ENCODE data around the gene TMEM63C.

TMEM63C gene

GRCh38 chr14:77245820-77246219 lies 64.2 kb downstream of the TMEM63C start:
- H3K36me3 ChIP-seq, result no peaks in the 10 kb centered on the region
- no peaks in the 10 kb centered on the region for H3K9me3 ChIP-seq
- H3K4me1 ChIP-seq, result no peaks in the 10 kb centered on the region
- no peak for DNase-seq
- no peak overlapping the region for H3K4me3 ChIP-seq (ENCODE audit: low read depth, low read length)
- peak; percentile 30 for TF ChIP-seq CTCF (IDR thresholded peaks at IDR 0.05; ENCODE audit: low read depth, low read length)
- no peaks in the 10 kb centered on the region for H3K27me3 ChIP-seq

DNA sequence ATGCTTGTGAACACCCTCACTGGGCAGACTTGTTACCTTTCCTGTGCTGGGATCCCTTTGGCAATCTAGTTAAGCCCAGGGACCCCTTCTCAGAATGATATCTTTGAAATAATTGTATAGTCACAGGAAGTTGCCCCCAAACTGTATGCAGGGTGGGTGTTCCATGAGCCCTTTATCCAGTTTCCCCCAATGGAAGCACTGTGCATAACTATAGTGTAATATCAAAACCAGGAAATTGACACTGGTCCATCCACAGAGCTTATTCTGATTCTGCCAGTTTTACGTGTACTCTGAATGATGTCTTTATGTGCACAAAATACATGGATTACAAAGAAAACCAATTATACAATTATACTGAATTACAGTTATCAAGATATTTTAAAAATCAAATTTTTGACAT lies 65.2 kb downstream of the TMEM63C start:
- Histone ChIP-seq H3K36me3 (no peaks in the 10 kb centered on the region), H3K27me3 (no peaks in the 10 kb centered on the region), H3K4me1 (no peaks in the 10 kb centered on the region), H3K4me3 (ENCODE audit: low read depth, low read length) (no peak overlapping the region), H3K9me3 (no peaks in the 10 kb centered on the region)
- TF ChIP-seq CTCF (IDR thresholded peaks at IDR 0.05; ENCODE audit: low read depth, low read length), result no peak
- DNase-seq, result no peak

DNA sequence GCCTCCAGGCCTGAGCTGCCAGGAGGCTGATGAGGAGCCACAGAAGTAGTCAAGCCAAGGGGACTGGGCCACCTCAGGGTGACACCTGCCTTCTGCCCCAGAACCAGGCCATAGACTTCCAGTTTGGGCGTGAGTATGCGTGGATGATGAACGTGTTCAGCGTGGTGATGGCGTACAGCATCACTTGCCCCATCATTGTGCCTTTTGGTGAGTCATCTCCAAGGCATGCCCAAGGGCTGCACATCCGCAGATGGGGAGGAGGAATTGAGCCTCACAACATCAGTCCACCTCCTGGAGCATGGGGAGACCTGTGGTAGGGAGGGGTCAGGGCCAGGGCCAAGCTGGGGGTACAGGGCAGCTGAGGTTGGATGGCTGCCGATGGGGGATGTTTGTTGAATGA lies 67.1 kb downstream of the TMEM63C start:
- Histone ChIP-seq H3K4me1 (no peaks in the 10 kb centered on the region), H3K9me3 (no peaks in the 10 kb centered on the region), H3K4me3 (ENCODE audit: low read depth, low read length) (no peak overlapping the region), H3K36me3 (no peaks in the 10 kb centered on the region), H3K27me3 (no peaks in the 10 kb centered on the region)
- TF ChIP-seq CTCF (IDR thresholded peaks at IDR 0.05; ENCODE audit: low read depth, low read length), result no peak
- DNase-seq, result no peak

- Histone ChIP-seq H3K9me3 (no peaks in the 10 kb centered on the region), H3K27me3 (no peaks in the 10 kb centered on the region), H3K36me3 (no peaks in the 10 kb centered on the region), H3K4me3 (ENCODE audit: low read depth, low read length) (no peak overlapping the region), H3K4me1 (no peaks in the 10 kb centered on the region)
- DNase-seq, result no peak
- TF ChIP-seq CTCF (IDR thresholded peaks at IDR 0.05; ENCODE audit: low read depth, low read length), result no peak
Observed at GRCh38 chr14:77249286-77249685, 67.7 kb downstream of the TMEM63C start.

DNA sequence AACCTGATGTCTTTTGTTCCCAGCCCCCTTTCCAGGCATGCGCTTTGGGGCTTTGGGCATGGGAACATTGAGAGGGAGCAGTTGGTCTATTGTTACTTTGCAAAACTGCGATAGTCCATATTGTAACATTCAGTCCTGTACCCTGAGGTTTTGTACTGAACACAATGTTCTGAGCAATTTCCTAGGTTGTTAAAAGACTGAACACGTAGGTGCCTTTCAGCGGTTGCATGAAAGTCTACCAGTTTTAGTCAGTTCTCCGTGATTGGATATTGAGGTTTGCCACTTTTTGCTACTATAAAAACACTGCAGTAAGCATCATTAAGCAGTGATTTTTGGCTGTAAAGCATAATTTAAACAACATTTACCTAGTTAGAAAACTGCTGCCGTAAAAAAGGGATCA lies 69.3 kb downstream of the TMEM63C start:
- Histone ChIP-seq H3K9me3 (no peaks in the 10 kb centered on the region), H3K4me3 (ENCODE audit: low read depth, low read length) (no peak overlapping the region), H3K4me1 (no peaks in the 10 kb centered on the region), H3K36me3 (no peaks in the 10 kb centered on the region), H3K27me3 (no peaks in the 10 kb centered on the region)
- DNase-seq, result no peak
- no peak for TF ChIP-seq CTCF (IDR thresholded peaks at IDR 0.05; ENCODE audit: low read depth, low read length)

- H3K4me3 ChIP-seq (ENCODE audit: low read depth, low read length), result no peak overlapping the region
- no peaks in the 10 kb centered on the region for H3K4me1 ChIP-seq
- no peak for DNase-seq
- H3K27me3 ChIP-seq, result no peaks in the 10 kb centered on the region
- no peaks in the 10 kb centered on the region for H3K36me3 ChIP-seq
- H3K9me3 ChIP-seq, result no peaks in the 10 kb centered on the region
- no peak for TF ChIP-seq CTCF (IDR thresholded peaks at IDR 0.05; ENCODE audit: low read depth, low read length)
Observed at GRCh38 chr14:77251870-77252269, 70.3 kb downstream of the TMEM63C start.

Measured in BE2C (cell line).